Measurements from ENCODE around the gene RASGRF1. TPM values are rescaled to one million over a fixed set of nuclear protein-coding genes. Genes with fewer than 3 reads are reported as not detected.

The RASGRF1 gene
- total RNA-seq, 1 experiment from 2014 or later = 0.59 TPM

- Histone ChIP-seq H3K27ac (ENCODE audit: low read length) (no peak overlapping the region), H3K4me1 (ENCODE audit: control insufficient read depth, insufficient read depth, low read length) (no peaks in the 10 kb centered on the region), H3K36me3 (ENCODE audit: control insufficient read depth, insufficient read depth, low read length) (no peaks in the 10 kb centered on the region), H3K9me3 (ENCODE audit: control insufficient read depth, insufficient read depth, low read depth, low read length) (no peaks in the 10 kb centered on the region), H3K27me3 (ENCODE audit: control insufficient read depth, insufficient read depth, low read length) (no peaks in the 10 kb centered on the region; the same call in 1 of the 2 replicates), H3K4me3 (ENCODE audit: low read depth in 2 of 2, low read length in 2 of 2) (no peak overlapping the region)
- in situ Hi-C loops (cut with HindIII; ENCODE audit: low pct_unique_long_range_greater_than_20kb, low sequenced_read_pairs) (no loop called here), intact Hi-C loops (cut with micrococcal nuclease; ENCODE audit: unreplicated experiment) (no loop called here)
- BruUV-seq (replicated peaks) = no TSS peak
- ChIA-PET POLR2A (no interaction called here), CTCF (no interaction called here)
- TF ChIP-seq POLR2AphosphoS5 (IDR thresholded peaks at IDR 0.05; ENCODE audit: low read depth, low read length) (no peak), SIN3A (IDR thresholded peaks at IDR 0.05; ENCODE audit: borderline replicate concordance, insufficient read depth, low read depth, low read length) (no peak), REST (IDR thresholded peaks at IDR 0.05; ENCODE audit: insufficient read depth in 1 of 2, low read depth in 2 of 2, low read length in 1 of 2) (no peak), TCF7L2 (IDR thresholded peaks at IDR 0.05; ENCODE audit: low read depth, low read length) (no peak), CTCF (IDR thresholded peaks at IDR 0.05) (no peak)
- DNase-seq (ENCODE audit: low read depth, low spot score) = no peak
- ATAC-seq = no peak
Measured at GRCh38 chr15:79068790-79069189, 21.8 kb downstream of the RASGRF1 start.

- no peak overlapping the region for H3K4me3 ChIP-seq (ENCODE audit: low read depth in 2 of 2, low read length in 2 of 2)
- no peaks in the 10 kb centered on the region for H3K36me3 ChIP-seq (ENCODE audit: control insufficient read depth, insufficient read depth, low read length)
- H3K27me3 ChIP-seq (ENCODE audit: control insufficient read depth, insufficient read depth, low read length) = no peaks in the 10 kb centered on the region; the same call in 1 of the 2 replicates
- no peak for ATAC-seq
- ChIA-PET POLR2A (no interaction called here), CTCF (no interaction called here)
- no TSS peak for BruUV-seq (replicated peaks)
- intact Hi-C loops (cut with micrococcal nuclease; ENCODE audit: unreplicated experiment) = no loop called here
- TF ChIP-seq SIN3A (IDR thresholded peaks at IDR 0.05; ENCODE audit: borderline replicate concordance, insufficient read depth, low read depth, low read length) (no peak), CTCF (IDR thresholded peaks at IDR 0.05) (no peak), TCF7L2 (IDR thresholded peaks at IDR 0.05; ENCODE audit: low read depth, low read length) (no peak)
- no peaks in the 10 kb centered on the region for H3K4me1 ChIP-seq (ENCODE audit: control insufficient read depth, insufficient read depth, low read length)
- H3K9me3 ChIP-seq (ENCODE audit: control insufficient read depth, insufficient read depth, low read depth, low read length) = no peaks in the 10 kb centered on the region
- no peak overlapping the region for H3K27ac ChIP-seq (ENCODE audit: low read length)
- in situ Hi-C loops (cut with HindIII; ENCODE audit: low pct_unique_long_range_greater_than_20kb, low sequenced_read_pairs) = no loop called here
- DNase-seq (ENCODE audit: low read depth, low spot score) = no peak
Measured at GRCh38 chr15:79067969-79068368, 22.6 kb downstream of the RASGRF1 start.

All from Panc1 (cell line).